C4-2B (cell line): ENCODE measurements around the gene SPATA46.

ENCODE experiments used
- ZFX ChIP-seq: fragments of 450-650 bp; IDR thresholded peaks from 2 replicates; pipeline ENCODE4 v1.6.1; 2017
- TF ChIP-seq, protein P1 (sequence below): fragments of 450-650 bp; conservative IDR thresholded peaks from 2 replicates; pipeline ENCODE4 v1.5.1; 2017; ENCODE audit warnings: mild to moderate bottlenecking

DNA sequence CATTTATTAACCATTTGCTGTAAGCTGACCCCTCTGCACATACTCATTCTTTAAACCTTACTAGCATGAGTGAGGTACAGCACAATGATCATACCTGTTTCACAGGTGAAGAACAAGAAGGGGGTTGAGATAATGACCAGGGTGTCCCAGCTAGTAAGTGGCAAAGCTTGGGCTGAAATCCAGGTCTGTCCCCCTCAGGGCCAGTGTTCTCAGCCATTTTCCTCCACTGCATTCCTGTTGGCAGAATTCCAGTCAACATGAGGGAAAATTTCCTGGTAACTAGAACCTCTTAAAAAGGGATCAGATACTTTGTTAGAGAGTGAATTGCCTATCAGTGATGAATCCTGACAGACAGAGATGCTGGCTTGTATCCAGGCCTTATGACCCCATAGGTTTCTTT, 48.1 kb downstream of the SPATA46 start:
- TF ChIP-seq, protein P1, sequence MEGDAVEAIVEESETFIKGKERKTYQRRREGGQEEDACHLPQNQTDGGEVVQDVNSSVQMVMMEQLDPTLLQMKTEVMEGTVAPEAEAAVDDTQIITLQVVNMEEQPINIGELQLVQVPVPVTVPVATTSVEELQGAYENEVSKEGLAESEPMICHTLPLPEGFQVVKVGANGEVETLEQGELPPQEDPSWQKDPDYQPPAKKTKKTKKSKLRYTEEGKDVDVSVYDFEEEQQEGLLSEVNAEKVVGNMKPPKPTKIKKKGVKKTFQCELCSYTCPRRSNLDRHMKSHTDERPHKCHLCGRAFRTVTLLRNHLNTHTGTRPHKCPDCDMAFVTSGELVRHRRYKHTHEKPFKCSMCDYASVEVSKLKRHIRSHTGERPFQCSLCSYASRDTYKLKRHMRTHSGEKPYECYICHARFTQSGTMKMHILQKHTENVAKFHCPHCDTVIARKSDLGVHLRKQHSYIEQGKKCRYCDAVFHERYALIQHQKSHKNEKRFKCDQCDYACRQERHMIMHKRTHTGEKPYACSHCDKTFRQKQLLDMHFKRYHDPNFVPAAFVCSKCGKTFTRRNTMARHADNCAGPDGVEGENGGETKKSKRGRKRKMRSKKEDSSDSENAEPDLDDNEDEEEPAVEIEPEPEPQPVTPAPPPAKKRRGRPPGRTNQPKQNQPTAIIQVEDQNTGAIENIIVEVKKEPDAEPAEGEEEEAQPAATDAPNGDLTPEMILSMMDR: no peak
- TF ChIP-seq ZFX: no peak
